ENCODE measurements around the gene TRIM47.

TRIM47 gene

GRCh38 chr17:75829747-75830146 is 48.6 kb downstream of the TRIM47 start:
- no peak overlapping the region for H3K4me3 ChIP-seq (ENCODE audit: low read depth in 1 of 2, low read length in 2 of 2)

DNA sequence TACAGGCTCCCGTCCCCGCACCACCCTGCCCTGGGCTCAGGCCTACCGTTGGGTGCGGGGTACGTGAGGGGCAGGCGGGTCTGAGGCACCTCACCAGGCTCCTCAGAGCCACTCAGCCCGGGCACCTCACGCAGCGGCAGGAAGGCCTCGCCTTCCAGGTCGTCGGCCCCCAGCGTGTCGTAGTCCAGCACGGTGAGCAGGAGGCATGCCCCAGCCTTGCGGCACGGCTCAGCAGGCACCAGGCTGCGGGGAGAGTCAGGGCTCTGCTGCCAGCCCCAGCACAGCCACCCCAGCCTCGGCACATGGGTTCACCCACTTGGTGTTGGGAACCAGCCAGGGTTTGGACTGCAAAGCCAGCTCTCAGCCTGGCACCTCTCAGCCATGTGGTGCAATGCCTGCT is 49.6 kb downstream of the TRIM47 start:
- Histone ChIP-seq H3K27ac (ENCODE audit: low read depth, low read length) (peak overlapping the region; percentile 80), H3K27me3 (ENCODE audit: control insufficient read depth in 1 of 2, insufficient read depth in 2 of 2, low read length in 2 of 2) (no peaks in the 10 kb centered on the region), H3K36me3 (ENCODE audit: insufficient read depth, low read length) (peaks cover 20% of the 10 kb centered on the region), H3K4me1 (ENCODE audit: insufficient read depth, low read length) (peaks cover 14% of the 10 kb centered on the region), H3K9ac (ENCODE audit: low read length) (no peak overlapping the region), H3K4me3 (ENCODE audit: low read depth in 1 of 2, low read length in 2 of 2) (no peak overlapping the region), H3K9me3 (ENCODE audit: low read length) (no peaks in the 10 kb centered on the region)

More at GRCh38 chr17:75829747-75830146, 48.6 kb downstream of the TRIM47 start:
- Histone ChIP-seq H3K9me3 (ENCODE audit: low read length) (no peaks in the 10 kb centered on the region), H3K27ac (ENCODE audit: low read depth, low read length) (no peak overlapping the region), H3K36me3 (ENCODE audit: insufficient read depth, low read length) (peaks cover 19% of the 10 kb centered on the region), H3K4me1 (ENCODE audit: insufficient read depth, low read length) (peaks cover 14% of the 10 kb centered on the region), H3K9ac (ENCODE audit: low read length) (no peak overlapping the region), H3K27me3 (ENCODE audit: control insufficient read depth in 1 of 2, insufficient read depth in 2 of 2, low read length in 2 of 2) (no peaks in the 10 kb centered on the region)

DNA sequence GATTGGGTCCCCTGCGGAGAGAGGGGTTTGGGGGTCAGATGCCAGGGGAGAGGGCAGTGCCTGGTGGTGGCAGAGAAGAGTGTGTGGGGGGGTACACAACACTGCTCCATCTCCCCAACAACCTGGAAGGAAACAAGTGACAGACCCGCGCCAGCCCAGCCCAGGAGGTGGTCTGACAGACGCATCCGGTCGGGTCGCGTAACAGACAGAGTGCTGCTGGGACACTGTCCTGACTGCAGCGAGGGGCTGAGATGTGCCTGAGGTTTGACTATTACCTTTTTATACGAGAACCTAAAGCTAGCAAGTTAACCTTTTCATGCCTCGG is 50.3 kb downstream of the TRIM47 start:
- Histone ChIP-seq H3K9ac (ENCODE audit: low read length) (no peak overlapping the region), H3K27ac (ENCODE audit: low read depth, low read length) (peak overlapping the region; percentile 80), H3K4me1 (ENCODE audit: insufficient read depth, low read length) (peaks cover 14% of the 10 kb centered on the region), H3K27me3 (ENCODE audit: control insufficient read depth in 1 of 2, insufficient read depth in 2 of 2, low read length in 2 of 2) (no peaks in the 10 kb centered on the region), H3K4me3 (ENCODE audit: low read depth in 1 of 2, low read length in 2 of 2) (peak overlapping the region; percentile 47 to 54), H3K9me3 (ENCODE audit: low read length) (no peaks in the 10 kb centered on the region), H3K36me3 (ENCODE audit: insufficient read depth, low read length) (peaks cover 26% of the 10 kb centered on the region)

DNA sequence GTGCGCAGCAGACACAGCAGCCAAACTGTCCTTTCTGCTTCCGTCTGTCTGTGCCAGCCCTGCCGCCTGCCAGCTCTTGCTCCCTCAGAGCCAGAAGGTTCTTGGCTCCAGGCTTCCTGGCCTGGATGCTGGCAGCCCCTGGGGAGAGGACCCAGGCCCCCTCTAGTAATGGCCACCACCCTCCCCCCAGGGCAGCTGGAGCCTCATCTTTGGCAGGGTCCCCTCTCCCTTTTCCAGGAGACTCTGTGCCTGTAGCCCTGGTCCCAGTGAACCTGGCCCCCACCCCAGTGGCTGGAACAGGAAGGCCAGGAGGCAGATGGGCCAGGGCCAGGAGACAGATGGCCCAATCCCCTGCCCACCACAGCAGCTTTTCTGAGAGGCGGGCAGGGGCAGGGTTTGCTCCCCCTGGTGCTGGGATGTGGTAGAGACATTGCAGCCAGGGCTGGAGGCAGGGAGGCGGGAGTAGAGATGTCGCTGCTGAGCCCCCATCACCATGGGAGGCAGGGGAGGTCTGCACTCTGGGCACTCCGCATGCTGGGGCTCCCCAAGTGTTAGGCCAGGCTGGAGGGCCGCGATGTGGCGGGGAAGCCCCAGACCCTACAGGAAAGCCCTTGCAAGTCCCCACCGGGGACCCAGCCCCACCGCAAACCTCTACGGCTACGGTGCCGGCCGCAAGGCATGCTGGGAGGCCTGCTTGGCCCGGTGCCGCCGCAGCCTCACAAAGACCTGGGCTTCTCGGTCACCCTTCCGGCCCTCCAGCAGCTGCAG is 50.9 kb downstream of the TRIM47 start:
- H3K27ac ChIP-seq (ENCODE audit: low read depth, low read length) = peak overlapping the region; percentile 80
- no peaks in the 10 kb centered on the region for H3K9me3 ChIP-seq (ENCODE audit: low read length)
- H3K36me3 ChIP-seq (ENCODE audit: insufficient read depth, low read length) = peaks cover 31% of the 10 kb centered on the region
- H3K4me3 ChIP-seq (ENCODE audit: low read depth in 1 of 2, low read length in 2 of 2) = peak overlapping the region; percentile 47 to 54
- H3K27me3 ChIP-seq (ENCODE audit: control insufficient read depth in 1 of 2, insufficient read depth in 2 of 2, low read length in 2 of 2) = no peaks in the 10 kb centered on the region
- peaks cover 14% of the 10 kb centered on the region for H3K4me1 ChIP-seq (ENCODE audit: insufficient read depth, low read length)
- no peak overlapping the region for H3K9ac ChIP-seq (ENCODE audit: low read length)

GRCh38 chr17:75826561-75827307 is 51.6 kb downstream of the TRIM47 start:
- H3K4me3 ChIP-seq (ENCODE audit: low read depth in 1 of 2, low read length in 2 of 2) = no peak overlapping the region
- H3K4me1 ChIP-seq (ENCODE audit: insufficient read depth, low read length) = peaks cover 14% of the 10 kb centered on the region
- no peak overlapping the region for H3K9ac ChIP-seq (ENCODE audit: low read length)
- H3K27me3 ChIP-seq (ENCODE audit: control insufficient read depth in 1 of 2, insufficient read depth in 2 of 2, low read length in 2 of 2) = no peaks in the 10 kb centered on the region
- peak overlapping the region; percentile 80 for H3K27ac ChIP-seq (ENCODE audit: low read depth, low read length)
- no peaks in the 10 kb centered on the region for H3K9me3 ChIP-seq (ENCODE audit: low read length)
- peaks cover 39% of the 10 kb centered on the region for H3K36me3 ChIP-seq (ENCODE audit: insufficient read depth, low read length)

- Histone ChIP-seq H3K36me3 (ENCODE audit: insufficient read depth, low read length) (peaks cover 47% of the 10 kb centered on the region), H3K27me3 (ENCODE audit: control insufficient read depth in 1 of 2, insufficient read depth in 2 of 2, low read length in 2 of 2) (no peaks in the 10 kb centered on the region), H3K4me3 (ENCODE audit: low read depth in 1 of 2, low read length in 2 of 2) (no peak overlapping the region), H3K27ac (ENCODE audit: low read depth, low read length) (no peak overlapping the region), H3K9me3 (ENCODE audit: low read length) (no peaks in the 10 kb centered on the region), H3K4me1 (ENCODE audit: insufficient read depth, low read length) (peaks cover 14% of the 10 kb centered on the region), H3K9ac (ENCODE audit: low read length) (no peak overlapping the region)
These were observed 52.5 kb downstream of the TRIM47 start for GRCh38 chr17:75825748-75826370.

DNA sequence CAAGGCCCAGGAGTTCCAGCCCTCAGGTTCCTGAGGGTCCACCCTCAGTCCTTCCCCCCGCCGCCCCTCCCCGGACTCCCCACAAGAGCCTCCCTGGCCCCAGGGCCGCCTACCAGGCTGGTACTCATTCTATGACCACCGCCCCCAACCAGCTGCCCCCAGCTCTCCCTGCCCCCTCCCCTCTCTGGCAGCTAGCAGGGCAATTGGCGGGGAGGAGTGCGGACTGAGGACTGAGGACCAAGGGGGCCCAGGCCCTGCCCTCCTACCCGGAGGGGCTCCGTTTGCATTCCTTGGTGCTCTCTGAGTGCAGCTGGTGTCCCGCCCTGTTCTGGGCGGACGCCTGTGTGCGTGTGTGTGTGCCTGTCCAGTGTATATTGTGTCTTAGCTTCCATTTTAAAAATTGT is 53.2 kb downstream of the TRIM47 start:
- H3K27ac ChIP-seq (ENCODE audit: low read depth, low read length) = no peak overlapping the region
- H3K4me3 ChIP-seq (ENCODE audit: low read depth in 1 of 2, low read length in 2 of 2) = no peak overlapping the region
- H3K36me3 ChIP-seq (ENCODE audit: insufficient read depth, low read length) = peaks cover 54% of the 10 kb centered on the region
- H3K9ac ChIP-seq (ENCODE audit: low read length) = no peak overlapping the region
- no peaks in the 10 kb centered on the region for H3K9me3 ChIP-seq (ENCODE audit: low read length)
- no peaks in the 10 kb centered on the region for H3K27me3 ChIP-seq (ENCODE audit: control insufficient read depth in 1 of 2, insufficient read depth in 2 of 2, low read length in 2 of 2)
- H3K4me1 ChIP-seq (ENCODE audit: insufficient read depth, low read length) = peaks cover 14% of the 10 kb centered on the region

GRCh38 chr17:75824666-75825065 is 53.7 kb downstream of the TRIM47 start:
- Histone ChIP-seq H3K27ac (ENCODE audit: low read depth, low read length) (no peak overlapping the region), H3K9ac (ENCODE audit: low read length) (no peak overlapping the region), H3K9me3 (ENCODE audit: low read length) (no peaks in the 10 kb centered on the region), H3K27me3 (ENCODE audit: control insufficient read depth in 1 of 2, insufficient read depth in 2 of 2, low read length in 2 of 2) (no peaks in the 10 kb centered on the region), H3K4me3 (ENCODE audit: low read depth in 1 of 2, low read length in 2 of 2) (no peak overlapping the region), H3K36me3 (ENCODE audit: insufficient read depth, low read length) (peaks cover 54% of the 10 kb centered on the region), H3K4me1 (ENCODE audit: insufficient read depth, low read length) (peaks cover 14% of the 10 kb centered on the region)
